Stimulated activated CD4-positive, alpha-beta T cell treated with anti-CD3 and anti-CD28 coated beads, TNF-alpha, amount 100 ng/mL, for 4 hours (primary cell): ENCODE results near the gene OFD1.

Experiments used
- DNase-seq, 3 experiments: peaks; one replicate each; pipeline ENCODE4 v3.0.0-alpha.2; 2020; ENCODE audit warnings: low read depth in 3 of 3

OFD1 gene

GRCh38 chrX:13734278-13735172 lies at the start of gene OFD1, which contains the start of gene TRAPPC2:
Gene OFD1 (plus strand): TSS chrX:13734748. CDS start chrX:13735072, 324 bp downstream.
Gene TRAPPC2 (minus strand): TSS chrX:13734620. CDS start chrX:13719963, 14,657 bp downstream.
- peak; percentile 59 to 82 (median 79) for DNase-seq

- DNase-seq, result no peak
Measured at GRCh38 chrX:13685126-13685763, 49.3 kb upstream of the OFD1 start.

- no peak for DNase-seq
Measured at GRCh38 chrX:13687203-13687602, 47.3 kb upstream of the OFD1 start.

- no peak for DNase-seq
Measured at GRCh38 chrX:13688384-13688957, 46.1 kb upstream of the OFD1 start.

- DNase-seq, result peak; percentile 59 to 66 (median 63)
Measured at GRCh38 chrX:13688958-13689740, 45.4 kb upstream of the OFD1 start, which contains the start of gene RAB9A. Gene RAB9A (plus strand): TSS chrX:13689128. CDS start chrX:13708747, 19,619 bp downstream.

GRCh38 chrX:13689741-13690211 lies 44.8 kb upstream of the OFD1 start:
- DNase-seq, result no peak

- DNase-seq, result no peak
Measured at GRCh38 chrX:13690836-13691235, 43.7 kb upstream of the OFD1 start.

GRCh38 chrX:13691841-13692371 lies 42.6 kb upstream of the OFD1 start:
- no peak for DNase-seq

GRCh38 chrX:13692771-13693231 lies 41.7 kb upstream of the OFD1 start:
- no peak for DNase-seq

GRCh38 chrX:13693341-13693961 lies 41.1 kb upstream of the OFD1 start:
- no peak for DNase-seq

- DNase-seq, result no peak
Measured at GRCh38 chrX:13694359-13694758, 40.2 kb upstream of the OFD1 start.

GRCh38 chrX:13694983-13695382 lies 39.6 kb upstream of the OFD1 start:
- no peak for DNase-seq

- DNase-seq, result no peak
Measured at GRCh38 chrX:13695601-13696115, 38.9 kb upstream of the OFD1 start.

- no peak for DNase-seq
Measured at GRCh38 chrX:13697455-13697854, 37.1 kb upstream of the OFD1 start.

GRCh38 chrX:13697976-13698375 lies 36.6 kb upstream of the OFD1 start:
- no peak for DNase-seq

GRCh38 chrX:13698432-13698831 lies 36.1 kb upstream of the OFD1 start:
- no peak for DNase-seq

- no peak for DNase-seq
Measured at GRCh38 chrX:13699183-13699826, 35.2 kb upstream of the OFD1 start.

- no peak for DNase-seq
Measured at GRCh38 chrX:13700380-13700779, 34.2 kb upstream of the OFD1 start.

- DNase-seq, result no peak
Measured at GRCh38 chrX:13702111-13702789, 32.3 kb upstream of the OFD1 start.
